ENCODE results near the gene RPIA. TPM values are rescaled to one million over a fixed set of nuclear protein-coding genes. Genes with fewer than 3 reads are reported as not detected.
A peak's percentile ranks its signal among the peaks of the same experiment; 100 is the strongest.

RPIA gene
- total and polyA plus RNA-seq, 2 of the 13 experiments (the other 11 are each of a cell fraction or from before 2014, with no cell fraction given) = 13.3 to 23.9 TPM

DNA sequence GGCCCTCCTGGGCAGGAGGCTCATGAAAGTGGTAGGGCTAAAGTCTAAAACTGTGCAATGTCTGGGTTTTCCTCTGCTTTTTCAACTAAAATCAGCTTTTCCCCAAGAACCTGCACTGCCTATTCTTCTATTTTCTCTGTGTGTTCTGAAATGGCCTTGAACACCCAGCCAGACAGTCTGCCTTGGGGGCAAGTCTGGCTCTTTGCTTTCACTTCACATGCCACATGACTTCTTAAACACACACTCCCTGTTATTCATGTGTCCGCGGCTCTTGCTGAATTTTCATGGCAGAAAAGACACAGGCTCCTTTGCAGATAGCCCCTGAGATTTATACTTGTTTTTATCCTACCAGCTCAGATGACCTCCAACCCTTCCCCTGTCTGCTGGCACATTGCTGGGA, 10.6 kb upstream of the RPIA start:
- DNase-seq (ENCODE audit: low spot score) (peak; percentile 81), FAIRE-seq (peak; percentile 8), ATAC-seq (peak; percentile 88)
- Histone ChIP-seq H3K4me2 (ENCODE audit: low read depth, low read length) (peak overlapping the region; percentile 63), H3K27me3 (ENCODE audit: control insufficient read depth in 1 of 2, insufficient read depth in 2 of 2, low read length in 2 of 2) (no peaks in the 10 kb centered on the region), H3K36me3 (replicated peaks in 1 of 2; ENCODE audit: control insufficient read depth in 1 of 2, insufficient read depth in 2 of 2, low read length in 2 of 2) (no peaks in the 10 kb centered on the region), H3K4me1 (ENCODE audit: insufficient read depth, low read length) (peaks cover 23% of the 10 kb centered on the region), H3K9me3 (ENCODE audit: low read length) (peaks cover 39% of the 10 kb centered on the region), H4K20me1 (ENCODE audit: insufficient read depth, low read length) (no peaks in the 10 kb centered on the region), H3K4me3 (replicated peaks in 1 of 3; ENCODE audit: insufficient read depth in 1 of 3, low read depth in 2 of 3, low read length in 3 of 3) (peak overlapping the region; percentile 23 to 43 (median 25); a peak in 5 of 6 replicates), H2AFZ (ENCODE audit: low read length) (peak overlapping the region; percentile 30), H3K79me2 (ENCODE audit: insufficient read depth, low read length) (no peaks in the 10 kb centered on the region), H3K27ac (ENCODE audit: extremely low read length, insufficient read depth, low read length) (peak overlapping the region; percentile 41), H3K9ac (ENCODE audit: insufficient read depth, low read depth, low read length) (peak overlapping the region; percentile 30)
- in situ Hi-C loops (cut with HindIII; ENCODE audit: extremely low pct_ligation_motif_present, low pct_unique_long_range_greater_than_20kb) = no loop called here
- CTCF ChIA-PET (ENCODE audit: low intra/inter-chr PET ratio, low total read pairs) = no interaction called here
- BruUV-seq (replicated peaks) = no TSS peak
- 16% methylated on average over 2 of the region's 2 CpGs for WGBS (ENCODE audit: low lambda C conversion rate)
- POLR2A ChIA-PET = interaction anchor here (0.6 to 2.1 kb wide), 6 partner anchors 9 to 469 kb away, joined by 3 to 24 read pairs (median 4); partner anchors contain the start of gene RPIA
- intact Hi-C loops (cut with micrococcal nuclease; ENCODE audit: unreplicated experiment) = no loop called here
- no peak for TF ChIP-seq RBM39 (IDR thresholded peaks at IDR 0.05; ENCODE audit: low read depth, low read length, poor library complexity, severe bottlenecking)
- no peak for TF ChIP-seq EHMT2 (IDR thresholded peaks at IDR 0.05; ENCODE audit: borderline replicate concordance, low read depth, low read length)
- no peak for TF ChIP-seq NCOR1 (IDR thresholded peaks at IDR 0.05; ENCODE audit: borderline replicate concordance, low read length)
- TF ChIP-seq HNF4A (CRISPR knock-in tag; IDR thresholded peaks at IDR 0.05) = peak; percentile 23; the same call in 1 of the 2 replicates
- TF ChIP-seq ZSCAN31 (CRISPR knock-in tag; IDR thresholded peaks at IDR 0.05; ENCODE audit: low read depth) = peak; percentile 47; the same call in 1 of the 2 replicates
- TF ChIP-seq IKZF5 (CRISPR knock-in tag; IDR thresholded peaks at IDR 0.05) = no peak
- peak; percentile 44; the same call in 1 of the 2 replicates for TF ChIP-seq SAP130 (CRISPR knock-in tag; IDR thresholded peaks at IDR 0.05; ENCODE audit: low read depth)
- TF ChIP-seq ARID5B (CRISPR knock-in tag; IDR thresholded peaks at IDR 0.05) = peak; percentile 33
- TF ChIP-seq NCOA2 (CRISPR knock-in tag; IDR thresholded peaks at IDR 0.05) = 0 out of 2 replicates have a peak, but pooled peaks have one; percentile 10
- no peak for TF ChIP-seq HNRNPL (IDR thresholded peaks at IDR 0.05; ENCODE audit: low read depth, low read length)
- TF ChIP-seq, protein P1, sequence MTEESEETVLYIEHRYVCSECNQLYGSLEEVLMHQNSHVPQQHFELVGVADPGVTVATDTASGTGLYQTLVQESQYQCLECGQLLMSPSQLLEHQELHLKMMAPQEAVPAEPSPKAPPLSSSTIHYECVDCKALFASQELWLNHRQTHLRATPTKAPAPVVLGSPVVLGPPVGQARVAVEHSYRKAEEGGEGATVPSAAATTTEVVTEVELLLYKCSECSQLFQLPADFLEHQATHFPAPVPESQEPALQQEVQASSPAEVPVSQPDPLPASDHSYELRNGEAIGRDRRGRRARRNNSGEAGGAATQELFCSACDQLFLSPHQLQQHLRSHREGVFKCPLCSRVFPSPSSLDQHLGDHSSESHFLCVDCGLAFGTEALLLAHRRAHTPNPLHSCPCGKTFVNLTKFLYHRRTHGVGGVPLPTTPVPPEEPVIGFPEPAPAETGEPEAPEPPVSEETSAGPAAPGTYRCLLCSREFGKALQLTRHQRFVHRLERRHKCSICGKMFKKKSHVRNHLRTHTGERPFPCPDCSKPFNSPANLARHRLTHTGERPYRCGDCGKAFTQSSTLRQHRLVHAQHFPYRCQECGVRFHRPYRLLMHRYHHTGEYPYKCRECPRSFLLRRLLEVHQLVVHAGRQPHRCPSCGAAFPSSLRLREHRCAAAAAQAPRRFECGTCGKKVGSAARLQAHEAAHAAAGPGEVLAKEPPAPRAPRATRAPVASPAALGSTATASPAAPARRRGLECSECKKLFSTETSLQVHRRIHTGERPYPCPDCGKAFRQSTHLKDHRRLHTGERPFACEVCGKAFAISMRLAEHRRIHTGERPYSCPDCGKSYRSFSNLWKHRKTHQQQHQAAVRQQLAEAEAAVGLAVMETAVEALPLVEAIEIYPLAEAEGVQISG (CRISPR knock-in tag; IDR thresholded peaks at IDR 0.05) = no peak
- no peak for TF ChIP-seq ZFY (CRISPR knock-in tag; IDR thresholded peaks at IDR 0.05)
- TF ChIP-seq SKI (IDR thresholded peaks at IDR 0.05; ENCODE audit: partially characterized antibody) = peak; percentile 91
- no peak for TF ChIP-seq ARNT (IDR thresholded peaks at IDR 0.05)
- no peak for TF ChIP-seq HES4 (CRISPR knock-in tag; IDR thresholded peaks at IDR 0.05; ENCODE audit: borderline replicate concordance)
- TF ChIP-seq ZNF292 (CRISPR knock-in tag; IDR thresholded peaks at IDR 0.05; ENCODE audit: borderline replicate concordance, low read depth) = peak; percentile 11; the same call in 1 of the 2 replicates
- no peak for TF ChIP-seq ZFAT (CRISPR knock-in tag; conservative IDR thresholded peaks at IDR 0.05)

Measured in HepG2 (cell line).